HG03159 (cell line): ENCODE results near the gene CDC42SE2.
"Not testable (repeated sequence)": the region's sequence is repeated elsewhere in the genome, so short reads cannot be mapped to it uniquely, and the experiment has no call there.

Experiments
- ATAC-seq: cut with Tn5 transposase; IDR thresholded peaks from one replicate; pipeline ENCODE4 v1.9.1; 2021; ENCODE audit warnings: mild to moderate bottlenecking, moderate library complexity; ENCODE audit not compliant: unreplicated experiment

Gene CDC42SE2

GRCh38 chr5:131250751-131251475 lies 12.9 kb upstream of the CDC42SE2 start:
- no peak for ATAC-seq

- peak; percentile 87 for ATAC-seq
Measured at GRCh38 chr5:131252824-131253171, 11.1 kb upstream of the CDC42SE2 start.

GRCh38 chr5:131254025-131254424 lies 9.8 kb upstream of the CDC42SE2 start:
- ATAC-seq, result not testable (repeated sequence)

GRCh38 chr5:131254741-131255140 lies 9.1 kb upstream of the CDC42SE2 start:
- no peak for ATAC-seq

GRCh38 chr5:131256507-131256823 lies 7.4 kb upstream of the CDC42SE2 start:
- ATAC-seq, result no peak

- no peak for ATAC-seq
Measured at GRCh38 chr5:131258733-131259132, 5.1 kb upstream of the CDC42SE2 start.

- ATAC-seq, result no peak
Measured at GRCh38 chr5:131259326-131259725, 4.5 kb upstream of the CDC42SE2 start.

GRCh38 chr5:131260895-131261294 lies 3.0 kb upstream of the CDC42SE2 start:
- ATAC-seq, result no peak

- ATAC-seq, result no peak
Measured at GRCh38 chr5:131261483-131261882, 2.4 kb upstream of the CDC42SE2 start.

- ATAC-seq, result peak; percentile 25
Measured at GRCh38 chr5:131262953-131263541, 806 bp upstream of the CDC42SE2 start.

GRCh38 chr5:131264451-131265099 lies 722 bp downstream of the CDC42SE2 start:
- no peak for ATAC-seq

- peak; percentile 32 for ATAC-seq
Measured at GRCh38 chr5:131265311-131265803, 1.5 kb downstream of the CDC42SE2 start.

GRCh38 chr5:131266370-131267060 lies 2.7 kb downstream of the CDC42SE2 start:
- ATAC-seq, result no peak

- ATAC-seq, result no peak
Measured at GRCh38 chr5:131268758-131269370, 5.0 kb downstream of the CDC42SE2 start.

- no peak for ATAC-seq
Measured at GRCh38 chr5:131270809-131271208, 7.0 kb downstream of the CDC42SE2 start.

- not testable (repeated sequence) for ATAC-seq
Measured at GRCh38 chr5:131271888-131272287, 8.0 kb downstream of the CDC42SE2 start.

- ATAC-seq, result no peak
Measured at GRCh38 chr5:131272307-131272706, 8.5 kb downstream of the CDC42SE2 start.

GRCh38 chr5:131272724-131273123 lies 8.9 kb downstream of the CDC42SE2 start:
- no peak for ATAC-seq

- no peak for ATAC-seq
Measured at GRCh38 chr5:131274326-131275063, 10.6 kb downstream of the CDC42SE2 start.

GRCh38 chr5:131276072-131276471 lies 12.2 kb downstream of the CDC42SE2 start:
- no peak for ATAC-seq
